GM23338 (cell line): ENCODE results near the gene MMADHC. TPM values are rescaled to one million over a fixed set of nuclear protein-coding genes. Genes with fewer than 3 reads are reported as not detected.

Experiments
- ATAC-seq: fragments of 200-7000 bp; cut with Tn5 transposase; 3 replicates; pipeline ENCODE4 v1.9.1; 2020
- DNase-seq: peaks from one replicate; pipeline ENCODE4 v3.0.0-alpha.2; 2015; ENCODE audit warnings: low spot score
- H2AFZ ChIP-seq: fragments of 200-600 bp; sonication (generic); 2 replicates; pipeline ENCODE4 v1.8.0; 2016; ENCODE audit warnings: antibody characterized with exemption, mild to moderate bottlenecking, moderate library complexity
- H3F3A ChIP-seq: fragments of 200-600 bp; sonication (generic); replicated peaks from 2 replicates; pipeline ENCODE4 v1.8.0; 2017; ENCODE audit warnings: antibody characterized with exemption, mixed run types, low read depth
- H3K27ac ChIP-seq: fragments of 200-600 bp; sonication (generic); 2 replicates; pipeline ENCODE4 v1.6.1; 2016; ENCODE audit warnings: low read depth
- H3K27me3 ChIP-seq: fragments of 200-600 bp; sonication (generic); 2 replicates; pipeline ENCODE4 v1.8.0; 2016; ENCODE audit warnings: mild to moderate bottlenecking, mixed run types, moderate library complexity; ENCODE audit not compliant: insufficient read depth
- H3K36me3 ChIP-seq: fragments of 200-600 bp; sonication (generic); 2 replicates; pipeline ENCODE4 v1.8.0; 2016; ENCODE audit warnings: mild to moderate bottlenecking; ENCODE audit not compliant: insufficient read depth
- H3K4me1 ChIP-seq: fragments of 200-600 bp; sonication (generic); 2 replicates; pipeline ENCODE4 v1.8.0; 2016; ENCODE audit warnings: mild to moderate bottlenecking, moderate library complexity; ENCODE audit not compliant: insufficient read depth
- H3K4me2 ChIP-seq: fragments of 200-600 bp; sonication (generic); 2 replicates; pipeline ENCODE4 v1.7.1; 2017; ENCODE audit warnings: mixed run types
- H3K4me3 ChIP-seq: fragments of 200-600 bp; sonication (generic); 2 replicates; pipeline ENCODE4 v1.6.1; 2016; ENCODE audit warnings: mixed run types
- H3K79me2 ChIP-seq: fragments of 200-600 bp; sonication (generic); replicated peaks from 2 replicates; pipeline ENCODE4 v1.8.0; 2017; ENCODE audit warnings: mild to moderate bottlenecking; ENCODE audit not compliant: insufficient read depth
- H3K9me2 ChIP-seq: fragments of 200-600 bp; sonication (generic); 2 replicates; pipeline ENCODE4 v1.8.0; 2017; ENCODE audit not compliant: insufficient read depth
- H4K20me1 ChIP-seq: fragments of 200-600 bp; sonication (generic); replicated peaks from 2 replicates; pipeline ENCODE4 v1.8.0; 2017; ENCODE audit warnings: mild to moderate bottlenecking; ENCODE audit not compliant: insufficient read depth
- H3K27ac Mint-ChIP-seq: 2 replicates; pipeline ENCODE4 v1.8.0; 2020; ENCODE audit warnings: inconsistent platforms, mild to moderate bottlenecking, moderate library complexity, mixed read lengths
- H3K27me3 Mint-ChIP-seq: 3 replicates; pipeline ENCODE4 v1.8.0; 2022; ENCODE audit warnings: low read depth, mild to moderate bottlenecking, moderate library complexity, mixed read lengths, inconsistent platforms; ENCODE audit not compliant: insufficient read depth, poor library complexity
- H3K36me3 Mint-ChIP-seq: 3 replicates; pipeline ENCODE4 v1.8.0; 2021; ENCODE audit warnings: low read depth, mild to moderate bottlenecking, inconsistent platforms, moderate library complexity, mixed read lengths
- H3K4me1 Mint-ChIP-seq: 3 replicates; pipeline ENCODE4 v1.8.0; 2020; ENCODE audit warnings: mild to moderate bottlenecking, inconsistent platforms, mixed read lengths
- H3K4me3 Mint-ChIP-seq: 3 replicates; pipeline ENCODE4 v1.8.0; 2021; ENCODE audit warnings: moderate library complexity, mild to moderate bottlenecking, inconsistent platforms, mixed read lengths
- H3K9me3 Mint-ChIP-seq: 3 replicates; pipeline ENCODE4 v1.8.0; 2020; ENCODE audit warnings: moderate library complexity, mild to moderate bottlenecking, inconsistent platforms, mixed read lengths
- CREB1 ChIP-seq: fragments of 250-450 bp; sonication (Bioruptor Pico); IDR thresholded peaks from 2 replicates; pipeline ENCODE4 v1.5.0; 2020; ENCODE audit warnings: low read depth, mild to moderate bottlenecking, moderate library complexity
- CTCF ChIP-seq, 2 experiments: fragments of 200-600 bp in 1 of 2; sonication (generic) in 1 of 2; conservative IDR thresholded peaks; 2 replicates each; pipeline versions ENCODE4 v1.5.1 to v1.6.1; 2016 to 2017; ENCODE audit warnings: antibody characterized with exemption in 2 of 2, low read depth in 2 of 2, mild to moderate bottlenecking in 2 of 2, moderate library complexity in 1 of 2
- ETS1 ChIP-seq: IDR thresholded peaks from 2 replicates; pipeline ENCODE4 v1.6.1; 2016; ENCODE audit warnings: antibody characterized with exemption
- EZH2 ChIP-seq: fragments of 200-600 bp; sonication (generic); IDR thresholded peaks from one replicate; pipeline ENCODE4 v1.8.0; 2017; ENCODE audit warnings: antibody characterized with exemption, mild to moderate bottlenecking, low read depth; ENCODE audit not compliant: unreplicated experiment
- EZH2phosphoT487 ChIP-seq: fragments of 200-600 bp; sonication (generic); IDR thresholded peaks from one replicate; pipeline ENCODE4 v1.8.1; 2018; ENCODE audit warnings: antibody characterized with exemption; ENCODE audit not compliant: unreplicated experiment
- JUNB ChIP-seq: IDR thresholded peaks from one replicate; pipeline ENCODE4 v1.6.1; 2016; ENCODE audit warnings: antibody characterized with exemption; ENCODE audit not compliant: unreplicated experiment
- NANOG ChIP-seq: IDR thresholded peaks from 2 replicates; pipeline ENCODE4 v1.6.1; 2016; ENCODE audit warnings: antibody characterized with exemption, borderline replicate concordance
- POLR2AphosphoS5 ChIP-seq: IDR thresholded peaks from 2 replicates; pipeline ENCODE4 v1.6.1; 2016; ENCODE audit warnings: antibody characterized with exemption, low read depth
- STAT1 ChIP-seq: IDR thresholded peaks from one replicate; pipeline ENCODE4 v1.6.1; 2016; ENCODE audit warnings: antibody characterized with exemption; ENCODE audit not compliant: unreplicated experiment
- ZNF114 ChIP-seq: fragments of 250-450 bp; sonication (Bioruptor Pico); IDR thresholded peaks from 2 replicates; pipeline ENCODE4 v1.5.0; 2020; ENCODE audit warnings: mild to moderate bottlenecking, moderate library complexity
- ZNF331 ChIP-seq: fragments of 250-450 bp; sonication (Bioruptor Pico); IDR thresholded peaks from 2 replicates; pipeline ENCODE4 v1.5.0; 2020; ENCODE audit warnings: low read depth, mild to moderate bottlenecking, moderate library complexity
- polyA plus RNA-seq: library from polyadenylated mRNA; unstranded; fragments of >200 nt; fragmentation: Nextera tagmentation; extraction: Ambion mirVana; gene quantifications from 2 replicates; pipeline ENCODE4 v1.2.1, GENCODE V29; 2016
- total RNA-seq: library from RNA; depleted of rRNA; stranded (reverse); fragments of >200 nt; shearing (Covaris generic); gene quantifications from 2 replicates; pipeline ENCODE4 v1.2.3, GENCODE V29; 2014
- TF ChIP-seq, protein P1 (sequence below): IDR thresholded peaks from one replicate; pipeline ENCODE4 v1.6.1; 2018; ENCODE audit warnings: antibody characterized with exemption; ENCODE audit not compliant: unreplicated experiment

Gene MMADHC
- total and polyA plus RNA-seq, 2 experiments from 2014 or later = 135 to 163 TPM

DNA sequence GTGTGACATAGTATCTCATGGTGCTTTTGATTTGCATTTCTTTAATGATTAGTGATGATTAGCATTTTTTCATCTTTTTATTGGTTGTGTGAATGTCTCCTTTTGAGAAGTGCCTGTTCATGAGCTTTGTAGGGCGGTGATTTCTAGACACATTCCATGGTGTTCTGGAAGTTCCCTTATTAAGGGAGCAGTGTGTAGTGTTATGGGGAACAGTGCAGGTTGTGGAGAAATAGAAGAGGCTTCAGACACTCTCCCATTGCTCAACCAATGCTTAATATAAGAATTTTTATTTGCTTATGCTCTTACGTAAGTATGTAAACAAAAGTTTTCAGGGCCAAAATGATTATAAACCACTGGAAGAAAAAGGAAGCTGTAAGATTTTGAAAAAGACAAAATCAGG lies 34.7 kb downstream of the MMADHC start:
- Mint-ChIP-seq H3K36me3 (peaks cover 9% of the 10 kb centered on the region), H3K4me1 (no peaks in the 10 kb centered on the region), H3K27ac (no peak overlapping the region), H3K9me3 (peaks cover 24% of the 10 kb centered on the region), H3K27me3 (peaks cover 2% of the 10 kb centered on the region), H3K4me3 (no peak overlapping the region)
- no peaks in the 10 kb centered on the region for H3K79me2 ChIP-seq
- no peaks in the 10 kb centered on the region for H3K9me2 ChIP-seq
- H3K4me3 ChIP-seq = no peak overlapping the region
- TF ChIP-seq JUNB (no peak), EZH2phosphoT487 (no peak)
- TF ChIP-seq, protein P1, sequence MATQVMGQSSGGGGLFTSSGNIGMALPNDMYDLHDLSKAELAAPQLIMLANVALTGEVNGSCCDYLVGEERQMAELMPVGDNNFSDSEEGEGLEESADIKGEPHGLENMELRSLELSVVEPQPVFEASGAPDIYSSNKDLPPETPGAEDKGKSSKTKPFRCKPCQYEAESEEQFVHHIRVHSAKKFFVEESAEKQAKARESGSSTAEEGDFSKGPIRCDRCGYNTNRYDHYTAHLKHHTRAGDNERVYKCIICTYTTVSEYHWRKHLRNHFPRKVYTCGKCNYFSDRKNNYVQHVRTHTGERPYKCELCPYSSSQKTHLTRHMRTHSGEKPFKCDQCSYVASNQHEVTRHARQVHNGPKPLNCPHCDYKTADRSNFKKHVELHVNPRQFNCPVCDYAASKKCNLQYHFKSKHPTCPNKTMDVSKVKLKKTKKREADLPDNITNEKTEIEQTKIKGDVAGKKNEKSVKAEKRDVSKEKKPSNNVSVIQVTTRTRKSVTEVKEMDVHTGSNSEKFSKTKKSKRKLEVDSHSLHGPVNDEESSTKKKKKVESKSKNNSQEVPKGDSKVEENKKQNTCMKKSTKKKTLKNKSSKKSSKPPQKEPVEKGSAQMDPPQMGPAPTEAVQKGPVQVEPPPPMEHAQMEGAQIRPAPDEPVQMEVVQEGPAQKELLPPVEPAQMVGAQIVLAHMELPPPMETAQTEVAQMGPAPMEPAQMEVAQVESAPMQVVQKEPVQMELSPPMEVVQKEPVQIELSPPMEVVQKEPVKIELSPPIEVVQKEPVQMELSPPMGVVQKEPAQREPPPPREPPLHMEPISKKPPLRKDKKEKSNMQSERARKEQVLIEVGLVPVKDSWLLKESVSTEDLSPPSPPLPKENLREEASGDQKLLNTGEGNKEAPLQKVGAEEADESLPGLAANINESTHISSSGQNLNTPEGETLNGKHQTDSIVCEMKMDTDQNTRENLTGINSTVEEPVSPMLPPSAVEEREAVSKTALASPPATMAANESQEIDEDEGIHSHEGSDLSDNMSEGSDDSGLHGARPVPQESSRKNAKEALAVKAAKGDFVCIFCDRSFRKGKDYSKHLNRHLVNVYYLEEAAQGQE = no peak
- no peak overlapping the region for H3K4me2 ChIP-seq
- no peaks in the 10 kb centered on the region for H3K27me3 ChIP-seq
- no peaks in the 10 kb centered on the region for H3F3A ChIP-seq
- H4K20me1 ChIP-seq = no peaks in the 10 kb centered on the region
- H3K4me1 ChIP-seq = no peaks in the 10 kb centered on the region
- no peak overlapping the region for H3K27ac ChIP-seq
- peaks cover 4% of the 10 kb centered on the region; the same call in 1 of the 2 replicates for H3K36me3 ChIP-seq
- DNase-seq (no peak), ATAC-seq (no peak)
- no peak overlapping the region for H2AFZ ChIP-seq

GRCh38 chr2:149552226-149552625 lies 35.3 kb downstream of the MMADHC start:
- Histone ChIP-seq H3K36me3 (peaks cover 4% of the 10 kb centered on the region; the same call in 1 of the 2 replicates), H3K4me3 (no peak overlapping the region), H2AFZ (no peak overlapping the region), H4K20me1 (no peaks in the 10 kb centered on the region), H3K27ac (no peak overlapping the region), H3K79me2 (no peaks in the 10 kb centered on the region), H3F3A (no peaks in the 10 kb centered on the region), H3K4me1 (no peaks in the 10 kb centered on the region), H3K4me2 (no peak overlapping the region), H3K9me2 (no peaks in the 10 kb centered on the region), H3K27me3 (no peaks in the 10 kb centered on the region)
- H3K9me3 Mint-ChIP-seq = peaks cover 24% of the 10 kb centered on the region
- ATAC-seq = no peak
- peaks cover 2% of the 10 kb centered on the region for H3K27me3 Mint-ChIP-seq
- no peak overlapping the region for H3K27ac Mint-ChIP-seq
- H3K4me3 Mint-ChIP-seq = no peak overlapping the region
- no peaks in the 10 kb centered on the region for H3K4me1 Mint-ChIP-seq
- no peak for DNase-seq
- H3K36me3 Mint-ChIP-seq = peaks cover 9% of the 10 kb centered on the region
- TF ChIP-seq NANOG (no peak), JUNB (no peak), ETS1 (no peak), CTCF (conservative IDR thresholded peaks at IDR 0.05; ENCODE audit: low read depth in 2 of 2) (no peak), STAT1 (no peak), ZNF114 (CRISPR knock-in tag) (no peak), CREB1 (CRISPR knock-in tag) (no peak), POLR2AphosphoS5 (no peak), EZH2 (no peak), ZNF331 (CRISPR knock-in tag) (no peak)
- TF ChIP-seq, protein P1 = no peak
